Activated naive CD4-positive, alpha-beta T cell treated with anti-CD3 and anti-CD28 coated beads for 36 hours (primary cell): ENCODE measurements around the gene GLDC. TPM values are rescaled to one million over a fixed set of nuclear protein-coding genes. Genes with fewer than 3 reads are reported as not detected.

ENCODE experiments used
- CTCF ChIA-PET: fragments of 350-600 bp; sonication (Branson Sonifier 250); formaldehyde crosslinking; loops from one replicate; lab custom pipeline; 2021; ENCODE audit warnings: antibody characterized with exemption; lab: Charles Lee
- DNase-seq: peaks from one replicate; pipeline ENCODE4 v3.0.0-alpha.2; 2020
- H3K27ac Mint-ChIP-seq: one replicate; pipeline ENCODE4 v1.8.0; 2021; ENCODE audit warnings: mild to moderate bottlenecking, mixed read lengths
- H3K27me3 Mint-ChIP-seq: one replicate; pipeline ENCODE4 v1.8.0; 2021; ENCODE audit warnings: low read depth, mixed read lengths
- H3K36me3 Mint-ChIP-seq: one replicate; pipeline ENCODE4 v1.8.0; 2021; ENCODE audit warnings: low read depth, mixed read lengths
- H3K4me1 Mint-ChIP-seq: one replicate; pipeline ENCODE4 v1.8.0; 2021; ENCODE audit warnings: low read depth, mixed read lengths
- H3K4me3 Mint-ChIP-seq: one replicate; pipeline ENCODE4 v1.8.0; 2021; ENCODE audit warnings: mild to moderate bottlenecking, moderate library complexity, mixed read lengths
- H3K9me3 Mint-ChIP-seq: one replicate; pipeline ENCODE4 v1.8.0; 2021; ENCODE audit warnings: mixed read lengths
- intact Hi-C: fragments of 100-400 bp; cut with micrococcal nuclease; formaldehyde crosslinking; loops from one replicate; pipeline ENCODE4 v1.15.1; 2023
- total RNA-seq, 2 experiments: library from RNA; stranded (reverse); gene quantifications; one replicate each; pipeline ENCODE4 v1.2.3, GENCODE V29; 2021

Gene GLDC
- total RNA-seq, 2 experiments from 2014 or later, result 1.7 to 1.9 TPM

DNA sequence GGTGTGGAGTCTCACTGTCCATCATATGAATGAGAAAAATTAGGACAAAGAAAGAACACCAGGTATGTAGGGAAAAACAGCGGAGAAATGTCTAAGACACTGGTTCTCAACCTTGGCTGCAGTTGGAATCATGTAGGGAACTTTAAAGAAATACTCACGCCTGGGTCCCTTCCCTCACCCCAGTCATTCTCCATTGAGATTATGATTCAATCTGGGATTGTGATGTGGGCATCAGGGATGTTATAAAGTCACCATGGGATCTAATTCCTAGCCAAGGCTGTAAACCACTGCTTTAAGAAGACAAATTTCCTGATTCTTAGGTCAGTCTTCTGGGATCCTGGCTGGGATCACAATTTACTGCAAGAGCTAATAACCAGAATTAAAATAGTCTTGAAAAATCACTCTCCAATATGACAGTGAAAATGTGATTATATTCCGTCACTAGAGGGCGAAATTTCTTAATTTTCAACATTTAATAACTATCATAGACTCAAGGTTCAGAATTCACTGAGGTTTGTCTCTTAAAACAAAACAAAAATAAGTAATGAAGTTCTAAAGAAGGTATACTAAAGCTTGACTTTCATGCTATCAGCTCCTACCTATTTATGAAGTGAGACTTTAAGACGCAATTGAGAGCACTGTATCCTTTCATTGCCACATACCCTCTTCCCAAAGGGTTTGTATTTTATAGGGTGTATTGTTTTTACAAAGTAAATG is 60.5 kb downstream of the GLDC start:
- DNase-seq, result no peak
- H3K27me3 Mint-ChIP-seq, result no peaks in the 10 kb centered on the region
- CTCF ChIA-PET, result interaction anchor here (0.6 to 2.9 kb wide), 19 partner anchors 9 to 478 kb away, joined by 3 to 23 read pairs (median 4); no protein-coding TSS in a partner anchor
- H3K36me3 Mint-ChIP-seq, result no peaks in the 10 kb centered on the region
- H3K4me3 Mint-ChIP-seq, result no peak overlapping the region
- intact Hi-C loops, result loop anchor here (1.0 to 2.0 kb wide), 3 partner anchors 82 to 468 kb away; no protein-coding TSS in a partner anchor
- H3K27ac Mint-ChIP-seq, result no peak overlapping the region
- H3K9me3 Mint-ChIP-seq, result no peaks in the 10 kb centered on the region
- no peaks in the 10 kb centered on the region for H3K4me1 Mint-ChIP-seq

DNA sequence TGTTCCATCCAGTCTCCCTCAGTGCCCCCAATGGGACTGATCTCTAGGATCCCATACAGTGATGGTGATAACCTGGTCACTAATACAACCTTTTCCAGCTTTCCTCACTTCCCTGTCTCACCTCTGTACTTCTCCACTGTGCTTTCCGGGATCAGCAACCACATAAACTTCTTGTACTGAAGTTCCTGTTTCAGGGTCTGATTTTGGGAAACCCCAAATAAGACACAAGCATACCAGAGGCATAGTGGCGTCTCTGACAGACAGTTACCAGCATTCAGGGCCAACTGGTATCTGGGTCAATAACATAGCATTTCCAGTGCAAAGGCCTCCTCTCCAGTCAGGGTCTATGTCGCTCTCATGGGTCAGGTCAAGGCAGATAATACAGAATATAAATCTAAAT is 64.3 kb downstream of the GLDC start:
- CTCF ChIA-PET, result no interaction called here
- no peaks in the 10 kb centered on the region for H3K4me1 Mint-ChIP-seq
- H3K36me3 Mint-ChIP-seq, result no peaks in the 10 kb centered on the region
- no peak overlapping the region for H3K4me3 Mint-ChIP-seq
- H3K9me3 Mint-ChIP-seq, result no peaks in the 10 kb centered on the region
- no peaks in the 10 kb centered on the region for H3K27me3 Mint-ChIP-seq
- H3K27ac Mint-ChIP-seq, result no peak overlapping the region
- intact Hi-C loops, result no loop called here
- DNase-seq, result no peak

DNA sequence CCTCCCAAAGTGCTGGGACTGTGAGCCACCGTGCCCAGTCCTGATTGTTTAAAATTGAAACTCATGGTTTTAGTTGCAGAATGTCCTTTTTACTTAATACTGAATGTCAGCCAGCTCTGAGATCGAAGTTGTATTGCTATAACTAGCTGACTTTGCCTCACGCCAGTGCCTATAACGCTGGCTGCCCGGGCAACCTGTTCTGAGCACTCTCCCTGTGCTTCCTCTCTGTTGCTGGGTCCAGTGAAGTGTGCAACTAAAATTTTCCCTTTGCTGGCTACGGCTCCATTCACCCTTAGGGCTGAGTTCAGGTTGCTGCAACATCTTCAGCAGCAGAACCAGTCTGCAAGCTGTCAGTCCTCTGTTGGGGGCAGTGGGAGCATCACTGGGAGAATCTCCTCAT is 65.9 kb downstream of the GLDC start:
- Mint-ChIP-seq H3K4me1 (no peaks in the 10 kb centered on the region), H3K4me3 (no peak overlapping the region), H3K27me3 (no peaks in the 10 kb centered on the region), H3K27ac (no peak overlapping the region), H3K9me3 (no peaks in the 10 kb centered on the region), H3K36me3 (no peaks in the 10 kb centered on the region)
- intact Hi-C loops, result no loop called here
- no peak for DNase-seq
- CTCF ChIA-PET, result no interaction called here

DNA sequence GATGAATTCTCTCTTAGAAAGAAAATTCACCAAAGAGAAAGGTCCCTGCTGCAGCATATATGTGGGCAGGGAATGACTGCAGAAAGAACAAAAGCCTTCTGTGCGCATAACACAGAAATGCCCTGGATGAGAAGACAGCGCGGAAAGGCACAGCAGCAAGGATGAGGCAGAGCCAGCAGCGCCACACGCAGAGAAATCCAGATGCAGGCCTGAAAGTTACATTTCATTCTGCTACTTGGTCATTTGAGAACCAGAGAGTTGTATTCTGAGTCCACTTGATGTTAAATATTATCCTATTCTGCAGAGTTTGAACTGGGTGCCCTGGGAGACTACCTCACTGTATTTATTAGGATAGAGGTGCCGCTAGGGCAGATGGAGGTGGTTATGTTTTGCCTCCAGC is 68.5 kb downstream of the GLDC start:
- CTCF ChIA-PET, result interaction anchor here (1.0 kb wide), 1 partner anchor 8 kb away, joined by 3 read pairs; no protein-coding TSS in a partner anchor

DNA sequence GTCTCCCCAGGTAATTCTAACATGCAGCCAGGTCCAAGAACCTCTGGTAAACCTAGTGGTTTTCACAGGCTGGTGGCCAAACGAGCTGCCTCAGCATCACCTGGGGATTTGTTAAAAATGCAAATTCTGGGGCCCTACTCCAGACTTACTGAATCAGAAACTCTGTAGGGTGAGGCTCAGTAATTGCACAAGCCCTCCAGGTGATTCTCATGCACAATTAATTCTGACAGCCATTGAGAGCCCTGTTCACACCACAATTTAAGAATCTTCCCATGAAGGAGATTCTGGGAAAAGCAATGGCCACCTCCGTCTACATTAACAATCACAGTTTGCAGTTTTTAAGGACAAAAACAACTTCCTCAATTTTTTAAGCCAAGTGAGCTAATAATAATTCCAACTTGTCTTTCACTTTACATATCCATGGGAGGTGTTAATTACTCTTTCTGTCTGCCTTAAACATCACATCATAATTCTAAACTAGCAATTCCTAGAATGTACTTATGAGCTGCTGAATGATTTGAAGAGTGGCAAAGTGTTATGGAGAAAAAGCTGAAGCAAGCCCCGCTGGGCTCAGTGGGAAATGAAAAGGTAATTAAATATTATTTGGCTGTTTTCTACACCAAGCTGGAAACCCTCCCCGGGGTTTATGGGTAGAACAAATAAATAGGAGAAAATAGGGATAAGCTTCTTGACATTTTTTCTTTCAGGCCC is 70.0 kb downstream of the GLDC start:
- peaks cover 4% of the 10 kb centered on the region for H3K27me3 Mint-ChIP-seq
- H3K4me1 Mint-ChIP-seq, result no peaks in the 10 kb centered on the region
- intact Hi-C loops, result no loop called here
- H3K36me3 Mint-ChIP-seq, result no peaks in the 10 kb centered on the region
- no peak overlapping the region for H3K27ac Mint-ChIP-seq
- H3K4me3 Mint-ChIP-seq, result no peak overlapping the region
- CTCF ChIA-PET, result interaction anchor here (0.6 kb wide), 1 partner anchor 19 kb away, joined by 5 read pairs; no protein-coding TSS in a partner anchor
- DNase-seq, result no peak
- H3K9me3 Mint-ChIP-seq, result no peaks in the 10 kb centered on the region

More for the DNA sequence above, 68.5 kb downstream of the GLDC start:
- no peak for DNase-seq
- Mint-ChIP-seq H3K36me3 (no peaks in the 10 kb centered on the region), H3K4me1 (no peaks in the 10 kb centered on the region), H3K27me3 (peaks cover 4% of the 10 kb centered on the region), H3K9me3 (no peaks in the 10 kb centered on the region), H3K27ac (no peak overlapping the region), H3K4me3 (no peak overlapping the region)
- intact Hi-C loops, result no loop called here

DNA sequence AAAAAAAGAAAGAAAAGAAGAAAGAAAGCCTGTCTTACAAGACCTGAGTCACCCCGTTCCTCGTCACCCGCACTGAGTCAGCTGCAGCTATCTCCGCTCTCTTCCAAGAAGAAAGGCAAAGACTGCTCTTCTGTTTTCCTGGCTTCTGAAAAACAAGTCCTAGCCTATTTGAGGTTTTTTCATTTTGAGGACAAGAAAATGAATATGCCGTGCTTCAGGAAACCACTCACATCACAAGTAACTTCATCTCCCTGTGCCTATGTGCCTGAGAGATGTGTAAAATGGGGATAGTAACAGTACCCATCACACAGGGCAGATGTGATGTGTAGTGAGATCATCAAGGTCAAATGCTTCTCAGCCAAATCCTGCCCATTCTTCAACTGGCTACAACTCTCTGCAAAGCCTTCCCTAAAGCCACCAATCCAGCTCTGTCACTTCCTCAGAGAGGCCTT is 78.4 kb downstream of the GLDC start:
- no peaks in the 10 kb centered on the region for H3K27me3 Mint-ChIP-seq
- no peaks in the 10 kb centered on the region for H3K36me3 Mint-ChIP-seq
- peaks cover 11% of the 10 kb centered on the region for H3K4me1 Mint-ChIP-seq
- no peak overlapping the region for H3K4me3 Mint-ChIP-seq
- CTCF ChIA-PET, result interaction anchor here (1.0 to 7.2 kb wide), 5 partner anchors 14 to 214 kb away, joined by 3 to 107 read pairs (median 3); no protein-coding TSS in a partner anchor
- no peaks in the 10 kb centered on the region for H3K9me3 Mint-ChIP-seq
- peak overlapping the region; percentile 69 for H3K27ac Mint-ChIP-seq
- intact Hi-C loops, result no loop called here
- DNase-seq, result peak; percentile 26

DNA sequence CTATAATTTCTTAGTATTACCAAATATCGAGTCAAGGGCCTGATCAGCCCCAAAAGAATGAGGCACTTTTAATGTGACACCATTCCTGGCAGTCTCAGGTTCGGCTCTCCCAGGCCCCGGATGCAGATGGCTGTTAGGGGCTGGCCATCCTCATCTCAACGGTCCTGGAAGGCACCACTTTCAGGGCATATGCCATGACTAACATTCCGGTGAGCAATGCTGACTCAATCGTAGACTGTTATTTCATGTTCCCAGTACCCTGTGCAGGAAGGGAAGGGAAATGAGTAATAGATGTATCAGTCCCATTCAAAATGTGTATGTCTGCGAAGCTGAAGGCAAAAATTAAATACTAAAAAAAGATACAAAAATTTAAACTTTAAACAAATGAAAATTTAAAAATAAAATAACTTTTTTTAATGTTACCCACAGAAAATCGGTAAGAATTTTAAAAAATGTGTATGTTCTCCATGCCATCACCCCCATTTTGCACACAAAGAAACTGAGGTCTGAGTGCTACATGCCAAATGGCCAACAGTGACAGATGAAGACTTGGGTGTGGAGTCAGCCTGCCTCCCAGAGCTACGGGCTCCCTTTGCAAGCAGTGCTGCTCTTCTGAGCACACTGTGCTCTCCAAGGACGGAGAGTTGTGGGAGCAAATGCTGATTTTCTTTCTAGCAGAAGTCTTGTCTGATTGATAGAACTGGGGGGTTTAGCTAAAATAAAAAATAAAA is 79.0 kb downstream of the GLDC start:
- CTCF ChIA-PET, result interaction anchor here (7.2 kb wide), 1 partner anchor 213 kb away, joined by 107 read pairs; no protein-coding TSS in a partner anchor
- Mint-ChIP-seq H3K27me3 (no peaks in the 10 kb centered on the region), H3K36me3 (no peaks in the 10 kb centered on the region), H3K4me1 (peaks cover 11% of the 10 kb centered on the region), H3K9me3 (no peaks in the 10 kb centered on the region), H3K4me3 (no peak overlapping the region), H3K27ac (peak overlapping the region; percentile 30)
- intact Hi-C loops, result loop anchor here (1.0 kb wide), 1 partner anchor 153 kb away; the partner anchor contains the start of gene UHRF2
- peak; percentile 63 for DNase-seq

DNA sequence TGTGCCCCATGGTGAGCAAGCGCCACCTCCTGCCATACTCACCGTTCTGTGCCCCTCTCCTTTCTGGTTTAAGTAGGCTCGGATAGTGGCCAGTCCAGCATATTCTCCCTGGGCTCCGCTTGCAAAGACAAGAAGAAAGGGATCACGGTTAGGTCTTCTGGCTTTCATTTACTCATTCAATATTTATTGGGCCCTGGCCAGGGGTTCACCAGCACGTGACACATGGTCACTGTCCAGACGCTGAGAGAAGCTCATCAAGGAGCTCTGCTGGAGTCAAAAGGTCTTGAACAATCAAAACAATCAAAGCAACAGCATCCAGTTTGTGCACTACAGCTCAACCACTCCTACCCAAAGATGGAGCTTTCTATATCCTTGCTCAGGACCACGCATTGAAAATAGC is 80.2 kb downstream of the GLDC start:
- Mint-ChIP-seq H3K27ac (no peak overlapping the region), H3K36me3 (no peaks in the 10 kb centered on the region), H3K4me1 (peaks cover 11% of the 10 kb centered on the region), H3K27me3 (no peaks in the 10 kb centered on the region), H3K4me3 (no peak overlapping the region), H3K9me3 (no peaks in the 10 kb centered on the region)
- no peak for DNase-seq
- CTCF ChIA-PET, result interaction anchor here (0.5 to 7.2 kb wide), 4 partner anchors 102 to 589 kb away, joined by 3 to 107 read pairs (median 3); no protein-coding TSS in a partner anchor
- intact Hi-C loops, result no loop called here

DNA sequence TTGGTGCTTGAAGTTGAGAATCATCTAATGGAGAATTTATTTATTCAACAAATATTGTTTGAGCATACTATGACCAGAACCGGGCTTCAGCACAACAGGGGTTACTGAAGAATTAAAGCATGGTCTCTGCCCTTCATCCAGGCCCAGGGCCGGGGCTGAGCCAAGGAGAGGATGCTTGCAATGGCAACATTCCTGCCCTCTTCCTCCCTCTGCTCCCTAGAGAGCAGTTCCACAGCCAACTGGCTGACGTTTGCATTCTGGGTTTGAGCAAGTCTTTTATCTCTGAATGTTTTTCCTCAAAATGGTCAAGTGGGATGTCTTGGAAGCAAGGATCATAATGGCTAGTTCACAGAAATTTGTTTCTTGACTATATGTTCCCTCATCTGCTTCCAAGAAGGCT is 80.7 kb downstream of the GLDC start:
- Mint-ChIP-seq H3K27ac (no peak overlapping the region), H3K27me3 (no peaks in the 10 kb centered on the region), H3K4me3 (no peak overlapping the region), H3K36me3 (no peaks in the 10 kb centered on the region), H3K9me3 (no peaks in the 10 kb centered on the region), H3K4me1 (peaks cover 11% of the 10 kb centered on the region)
- CTCF ChIA-PET, result interaction anchor here (0.5 to 7.2 kb wide), 2 partner anchors 211 to 589 kb away, joined by 3 to 107 read pairs; no protein-coding TSS in a partner anchor
- intact Hi-C loops, result no loop called here
- DNase-seq, result no peak

DNA sequence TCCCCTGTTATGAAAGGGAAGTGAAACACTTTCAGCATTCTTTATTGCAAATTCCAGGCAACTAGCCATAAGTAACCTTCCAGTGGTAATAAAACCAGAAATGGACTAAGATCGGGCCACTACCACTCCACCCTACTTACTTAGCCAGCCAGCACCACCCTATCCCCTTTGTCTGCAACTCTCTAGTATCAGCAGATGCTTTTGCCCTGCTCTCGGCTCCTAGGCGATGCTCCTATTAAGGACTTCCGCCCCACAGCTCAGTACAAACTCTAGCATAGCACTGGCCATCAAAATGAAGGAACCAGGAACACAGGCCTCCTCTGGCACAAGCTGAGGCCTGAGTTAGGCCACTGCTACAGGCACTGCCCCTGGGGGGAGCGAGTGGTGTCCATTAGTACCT is 81.2 kb downstream of the GLDC start:
- Mint-ChIP-seq H3K4me3 (no peak overlapping the region), H3K9me3 (no peaks in the 10 kb centered on the region), H3K27ac (no peak overlapping the region), H3K27me3 (no peaks in the 10 kb centered on the region), H3K4me1 (peaks cover 11% of the 10 kb centered on the region), H3K36me3 (no peaks in the 10 kb centered on the region)
- CTCF ChIA-PET, result interaction anchor here (0.6 to 1.5 kb wide), 2 partner anchors 206 to 210 kb away, joined by 3 to 4 read pairs; no protein-coding TSS in a partner anchor
- intact Hi-C loops, result no loop called here
- DNase-seq, result no peak

DNA sequence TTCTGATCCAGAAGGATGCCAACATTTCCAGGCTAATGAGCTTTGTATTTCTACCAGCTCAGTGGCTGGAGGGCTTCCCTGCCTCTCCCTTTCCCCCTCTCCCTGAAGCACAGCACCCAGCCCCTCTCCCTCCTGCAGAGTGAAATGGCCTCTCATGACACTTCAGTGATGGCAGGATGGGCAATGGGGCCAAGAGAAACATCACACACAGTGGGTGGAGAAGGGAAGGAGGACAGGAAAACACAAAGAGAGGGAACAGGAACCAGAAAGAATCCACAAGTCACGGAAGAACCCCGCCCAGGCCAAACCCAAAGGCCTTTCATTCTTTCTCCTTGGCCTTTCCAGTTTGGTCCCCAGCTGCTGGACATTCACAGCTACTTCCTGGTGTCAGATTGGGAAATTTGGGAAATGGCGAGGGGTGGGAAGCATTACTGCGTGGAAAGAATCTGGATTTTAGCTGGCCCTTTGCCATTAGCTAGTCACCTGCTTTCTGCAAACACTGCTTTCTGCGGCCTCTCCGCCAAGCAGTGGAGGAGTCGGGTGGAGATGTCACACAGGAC is 82.6 kb downstream of the GLDC start:
- H3K27me3 Mint-ChIP-seq, result no peaks in the 10 kb centered on the region
- H3K4me1 Mint-ChIP-seq, result peaks cover 11% of the 10 kb centered on the region
- H3K4me3 Mint-ChIP-seq, result no peak overlapping the region
- intact Hi-C loops, result no loop called here
- CTCF ChIA-PET, result interaction anchor here (1.5 kb wide), 1 partner anchor 208 kb away, joined by 4 read pairs; no protein-coding TSS in a partner anchor
- no peaks in the 10 kb centered on the region for H3K36me3 Mint-ChIP-seq
- no peak overlapping the region for H3K27ac Mint-ChIP-seq
- DNase-seq, result no peak
- no peaks in the 10 kb centered on the region for H3K9me3 Mint-ChIP-seq
